Stimulated activated effector memory CD8-positive, alpha-beta T cell treated with anti-CD3 and anti-CD28 coated beads, Interleukin-12 subunit alpha, Interleukin-12 subunit beta, amount 100 ng/mL, for 72 hours (primary cell): ENCODE measurements around the gene RBFOX2.
"Not testable (repeated sequence)": the region's sequence is repeated elsewhere in the genome, so short reads cannot be mapped to it uniquely, and the experiment has no call there.

Experiments used
- ATAC-seq: fragments of 150-1000 bp; cut with Tn5 transposase; 2 replicates; pipeline ENCODE4 v1.10.0; 2021
- DNase-seq, 2 donors: peaks; one replicate each; pipeline ENCODE4 v3.0.0; 2021 to 2022; ENCODE audit warnings: low spot score in 2 of 2
- H3K27ac Mint-ChIP-seq: one replicate; pipeline ENCODE4 v1.8.0; 2022; ENCODE audit warnings: mild to moderate bottlenecking, mixed read lengths
- H3K36me3 Mint-ChIP-seq: one replicate; pipeline ENCODE4 v1.8.0; 2022; ENCODE audit warnings: mild to moderate bottlenecking, mixed read lengths
- H3K4me1 Mint-ChIP-seq: one replicate; pipeline ENCODE4 v1.8.0; 2022; ENCODE audit warnings: mixed read lengths
- H3K4me3 Mint-ChIP-seq: one replicate; pipeline ENCODE4 v1.8.0; 2022; ENCODE audit warnings: mild to moderate bottlenecking, mixed read lengths
- H3K9me3 Mint-ChIP-seq: one replicate; pipeline ENCODE4 v1.8.0; 2022; ENCODE audit warnings: mixed read lengths

RBFOX2 gene, protein sequence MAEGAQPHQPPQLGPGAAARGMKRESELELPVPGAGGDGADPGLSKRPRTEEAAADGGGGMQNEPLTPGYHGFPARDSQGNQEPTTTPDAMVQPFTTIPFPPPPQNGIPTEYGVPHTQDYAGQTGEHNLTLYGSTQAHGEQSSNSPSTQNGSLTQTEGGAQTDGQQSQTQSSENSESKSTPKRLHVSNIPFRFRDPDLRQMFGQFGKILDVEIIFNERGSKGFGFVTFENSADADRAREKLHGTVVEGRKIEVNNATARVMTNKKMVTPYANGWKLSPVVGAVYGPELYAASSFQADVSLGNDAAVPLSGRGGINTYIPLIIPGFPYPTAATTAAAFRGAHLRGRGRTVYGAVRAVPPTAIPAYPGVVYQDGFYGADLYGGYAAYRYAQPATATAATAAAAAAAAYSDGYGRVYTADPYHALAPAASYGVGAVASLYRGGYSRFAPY

DNA sequence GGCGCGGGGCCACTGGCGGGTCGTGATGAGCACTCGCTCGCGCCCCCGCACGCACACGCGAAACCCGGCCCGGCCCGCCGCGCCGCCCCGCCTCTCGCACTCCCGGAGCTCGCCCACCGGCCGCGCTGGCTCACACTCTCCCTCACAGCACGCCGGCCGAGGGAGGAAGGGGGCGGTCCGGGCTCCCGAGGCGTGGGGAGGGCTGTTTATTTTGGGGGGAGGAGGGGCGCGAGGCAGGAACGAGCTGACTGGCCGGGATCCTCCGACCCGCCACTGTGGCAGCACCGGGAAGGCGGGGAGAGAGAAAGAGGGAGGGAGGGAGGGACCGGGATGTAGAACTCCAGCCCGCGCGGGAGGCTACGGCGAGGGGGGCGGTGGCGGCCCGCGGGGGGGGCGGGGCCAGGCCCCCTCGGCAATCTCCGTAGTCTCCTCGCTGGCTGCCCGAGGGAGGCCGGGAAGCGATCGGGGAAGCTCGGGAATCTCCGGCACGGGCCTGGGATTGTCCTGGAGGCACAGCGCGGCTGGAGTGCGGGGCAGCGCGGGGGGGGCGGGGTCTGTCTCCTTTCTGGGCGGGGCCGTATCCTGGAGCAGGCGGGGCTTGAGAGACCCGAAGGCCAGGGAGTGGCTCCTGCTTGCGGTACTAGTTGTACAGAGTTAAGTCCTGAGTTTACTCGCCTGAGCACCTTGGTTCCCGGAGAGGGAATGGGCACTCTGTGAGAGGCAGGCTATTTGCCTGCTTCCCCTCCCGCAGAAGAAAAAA is at the start of gene RBFOX2:
Gene RBFOX2, minus strand, starts transcription at position 179 of the 760 bp plus-strand sequence. CDS start 399 bp downstream, outside the sequence.
- H3K4me3 Mint-ChIP-seq = peak within 1 kb of the TSS; percentile 72
- H3K9me3 Mint-ChIP-seq = no peaks in the 10 kb centered on the region
- peaks cover 18% of the 10 kb centered on the region for H3K4me1 Mint-ChIP-seq
- no peak within 1 kb of the TSS for H3K27ac Mint-ChIP-seq
- H3K36me3 Mint-ChIP-seq = no peaks in the 10 kb centered on the region
- DNase-seq (peak; percentile 60 to 81), ATAC-seq (peak; percentile 91)

DNA sequence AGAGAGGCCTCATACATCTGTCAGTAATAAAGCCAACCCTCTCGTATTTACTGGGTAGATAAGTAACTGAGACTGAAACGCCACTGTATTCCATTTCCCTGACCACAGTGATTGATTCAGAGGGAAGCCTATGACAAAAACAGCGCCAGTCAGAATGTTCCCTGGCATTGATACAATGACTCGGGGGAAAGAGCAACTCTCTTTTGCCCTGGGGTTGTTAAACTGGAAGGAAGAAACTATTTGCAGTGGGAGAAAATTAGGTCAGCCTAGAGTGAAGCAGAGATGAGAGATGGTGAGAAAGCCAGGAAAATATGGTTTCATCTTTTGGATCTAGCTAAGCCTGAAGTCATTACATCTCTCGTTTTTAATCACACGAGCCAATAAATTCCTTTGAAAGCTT is 48.6 kb upstream of the RBFOX2 start:
- DNase-seq = no peak
- H3K4me3 Mint-ChIP-seq = no peak overlapping the region
- no peaks in the 10 kb centered on the region for H3K9me3 Mint-ChIP-seq
- H3K36me3 Mint-ChIP-seq = no peaks in the 10 kb centered on the region
- peaks cover 6% of the 10 kb centered on the region for H3K4me1 Mint-ChIP-seq
- no peak for ATAC-seq
- H3K27ac Mint-ChIP-seq = no peak overlapping the region

DNA sequence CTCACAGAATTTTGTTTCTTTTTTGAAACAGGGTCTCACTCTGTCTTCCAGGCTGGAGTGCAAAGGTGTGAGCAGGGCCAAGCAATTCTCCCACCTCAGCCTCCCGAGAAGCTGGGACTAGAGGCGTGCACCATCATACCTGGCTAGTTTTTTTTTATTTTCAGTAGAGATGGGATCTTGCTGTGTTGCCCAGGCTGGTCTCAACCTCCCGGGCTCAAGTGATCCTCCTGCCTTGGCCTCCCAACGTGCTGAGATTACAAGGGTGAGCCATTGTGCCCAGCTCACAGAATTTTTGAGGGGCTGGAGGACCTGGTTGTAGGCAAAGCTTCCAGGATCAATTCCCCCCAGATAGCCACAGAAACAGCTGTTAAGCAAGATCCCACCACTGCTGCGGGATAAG is 47.1 kb upstream of the RBFOX2 start:
- Mint-ChIP-seq H3K9me3 (no peaks in the 10 kb centered on the region), H3K4me1 (peaks cover 6% of the 10 kb centered on the region), H3K36me3 (no peaks in the 10 kb centered on the region), H3K4me3 (no peak overlapping the region), H3K27ac (no peak overlapping the region)
- no peak for DNase-seq
- ATAC-seq = no peak

DNA sequence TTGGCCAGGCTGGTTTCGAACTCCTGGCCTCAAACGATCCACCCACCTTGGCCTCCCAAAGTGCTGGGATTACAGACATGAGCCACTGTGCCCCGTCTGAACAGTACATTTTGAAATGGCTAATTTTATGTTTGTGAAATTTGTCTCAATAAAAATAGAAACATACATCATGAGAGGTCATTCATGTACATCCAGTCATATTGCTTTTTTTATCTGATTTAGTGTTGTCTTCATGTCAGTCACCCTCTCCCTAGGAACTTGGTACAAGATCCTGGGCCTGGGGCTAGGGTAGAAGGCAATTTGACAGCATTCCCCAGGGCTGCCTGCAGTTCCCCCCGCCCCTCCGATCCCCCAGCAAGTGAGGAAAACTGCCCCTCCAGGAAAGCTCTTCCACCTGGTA is 46.6 kb upstream of the RBFOX2 start:
- Mint-ChIP-seq H3K36me3 (no peaks in the 10 kb centered on the region), H3K9me3 (no peaks in the 10 kb centered on the region), H3K4me3 (no peak overlapping the region), H3K27ac (no peak overlapping the region), H3K4me1 (peaks cover 6% of the 10 kb centered on the region)
- no peak for ATAC-seq
- no peak for DNase-seq

DNA sequence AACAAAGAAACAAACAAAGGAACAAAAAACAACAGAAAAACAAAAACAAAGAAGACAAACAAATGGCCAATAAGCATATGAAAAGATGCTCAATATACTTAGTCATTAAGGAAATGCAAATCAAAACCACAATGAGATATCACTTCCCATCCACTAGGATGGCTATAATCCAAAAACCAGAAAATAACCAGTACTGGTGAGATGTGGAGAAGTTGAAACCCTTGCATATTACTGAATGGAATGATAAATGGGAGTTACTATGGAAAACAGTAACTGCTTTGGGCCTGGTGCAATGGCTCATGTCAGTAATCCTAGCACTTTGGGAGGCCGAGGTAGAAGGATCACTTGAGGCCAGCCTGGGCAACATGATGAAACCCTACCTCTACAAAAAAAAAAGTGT is 44.9 kb upstream of the RBFOX2 start:
- Mint-ChIP-seq H3K9me3 (no peaks in the 10 kb centered on the region), H3K4me3 (no peak overlapping the region), H3K27ac (no peak overlapping the region), H3K36me3 (no peaks in the 10 kb centered on the region), H3K4me1 (no peaks in the 10 kb centered on the region)
- ATAC-seq (no peak), DNase-seq (no peak)

DNA sequence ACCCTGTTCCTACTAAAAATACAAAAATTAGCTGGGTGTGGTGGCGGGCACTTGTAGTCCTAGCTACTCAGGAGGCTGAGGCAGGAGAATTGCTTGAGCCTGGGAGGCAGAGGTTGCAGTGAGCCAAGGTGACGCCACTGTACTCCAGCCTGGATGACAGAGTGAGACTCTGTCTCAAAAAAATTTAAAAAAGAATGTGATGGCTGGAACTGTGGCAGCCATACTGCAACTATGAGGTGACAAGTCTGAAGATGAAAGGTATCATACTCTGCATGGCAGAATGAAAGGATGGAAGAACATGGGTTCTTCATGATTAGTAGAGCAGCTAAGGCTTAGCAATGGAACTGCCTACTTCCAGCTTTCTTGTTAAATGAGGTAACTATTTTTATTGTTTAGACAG is 42.0 kb upstream of the RBFOX2 start:
- not testable (repeated sequence) for H3K4me1 Mint-ChIP-seq, DNase-seq, H3K4me3 Mint-ChIP-seq, ATAC-seq, H3K27ac Mint-ChIP-seq, H3K36me3 Mint-ChIP-seq, H3K9me3 Mint-ChIP-seq

DNA sequence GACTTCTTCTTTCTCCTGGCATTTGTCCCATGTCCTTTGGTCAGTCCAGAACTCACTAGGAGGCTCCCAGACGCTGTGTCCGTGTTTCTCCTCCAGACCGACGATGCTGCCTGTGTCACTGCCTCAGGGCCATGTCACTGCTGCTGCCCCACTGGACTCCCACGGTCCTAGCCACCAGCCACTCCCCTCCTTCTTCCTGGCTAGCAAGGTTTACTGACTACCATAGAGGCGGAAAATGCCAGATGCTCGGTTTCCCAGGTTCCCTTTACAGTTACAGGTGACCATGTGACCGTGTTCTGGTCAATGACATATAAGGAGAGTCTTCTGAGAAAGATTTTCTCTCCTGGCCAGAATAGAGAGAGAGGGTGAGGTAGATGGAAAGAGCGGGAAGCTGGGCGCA is 40.7 kb upstream of the RBFOX2 start:
- H3K9me3 Mint-ChIP-seq = no peaks in the 10 kb centered on the region
- H3K27ac Mint-ChIP-seq = peak overlapping the region; percentile 43
- H3K36me3 Mint-ChIP-seq = no peaks in the 10 kb centered on the region
- no peak overlapping the region for H3K4me3 Mint-ChIP-seq
- H3K4me1 Mint-ChIP-seq = peaks cover 12% of the 10 kb centered on the region
- DNase-seq (no peak), ATAC-seq (no peak)

DNA sequence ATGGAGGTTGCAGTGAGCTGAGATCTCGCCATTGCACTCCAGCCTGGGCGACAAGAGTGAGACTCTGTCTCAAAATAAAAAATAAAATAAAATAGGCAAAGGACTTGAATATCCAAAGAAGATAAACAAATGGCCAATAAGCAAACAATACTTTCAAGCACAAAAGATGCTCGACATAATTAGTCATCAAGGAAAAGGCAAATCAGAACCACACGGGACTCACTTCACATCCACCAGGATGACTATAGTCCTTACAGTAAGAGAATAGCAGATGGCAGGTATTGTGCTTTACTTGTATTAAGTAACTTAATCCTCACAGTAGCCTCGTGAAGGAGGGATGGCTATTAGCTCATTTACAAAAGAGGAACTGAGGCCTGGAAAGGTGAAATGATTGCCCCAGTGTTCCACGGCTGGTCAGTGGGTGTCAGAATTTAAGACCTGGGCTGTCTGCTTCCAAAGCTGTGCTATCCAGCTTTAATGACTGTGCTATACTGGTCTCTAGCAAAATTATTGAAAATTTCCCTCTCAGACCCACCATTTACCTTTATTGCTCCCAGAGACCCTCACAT is 40.2 kb upstream of the RBFOX2 start:
- H3K4me1 Mint-ChIP-seq = peaks cover 12% of the 10 kb centered on the region
- no peak overlapping the region for H3K27ac Mint-ChIP-seq
- H3K4me3 Mint-ChIP-seq = no peak overlapping the region
- DNase-seq (no peak), ATAC-seq (no peak)
- H3K36me3 Mint-ChIP-seq = no peaks in the 10 kb centered on the region
- H3K9me3 Mint-ChIP-seq = no peaks in the 10 kb centered on the region

DNA sequence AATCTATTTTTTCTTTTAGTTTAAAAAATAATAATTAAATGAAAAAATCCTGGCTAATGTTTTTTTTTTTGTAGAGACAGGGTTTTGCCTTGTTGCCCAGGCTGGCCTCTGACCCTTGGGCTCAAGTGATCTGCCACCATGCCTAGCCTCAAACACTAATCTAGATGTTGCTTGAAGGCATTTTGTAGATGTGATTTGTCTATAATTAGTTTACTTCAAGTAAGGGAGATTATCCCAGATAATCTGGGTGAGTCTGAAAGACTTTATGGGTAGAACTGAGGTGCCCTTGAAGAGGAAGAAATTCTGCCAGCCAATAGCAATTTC is 38.6 kb upstream of the RBFOX2 start:
- ATAC-seq (no peak), DNase-seq (no peak)
- H3K27ac Mint-ChIP-seq = no peak overlapping the region
- H3K36me3 Mint-ChIP-seq = no peaks in the 10 kb centered on the region
- no peak overlapping the region for H3K4me3 Mint-ChIP-seq
- no peaks in the 10 kb centered on the region for H3K9me3 Mint-ChIP-seq
- peaks cover 12% of the 10 kb centered on the region for H3K4me1 Mint-ChIP-seq

DNA sequence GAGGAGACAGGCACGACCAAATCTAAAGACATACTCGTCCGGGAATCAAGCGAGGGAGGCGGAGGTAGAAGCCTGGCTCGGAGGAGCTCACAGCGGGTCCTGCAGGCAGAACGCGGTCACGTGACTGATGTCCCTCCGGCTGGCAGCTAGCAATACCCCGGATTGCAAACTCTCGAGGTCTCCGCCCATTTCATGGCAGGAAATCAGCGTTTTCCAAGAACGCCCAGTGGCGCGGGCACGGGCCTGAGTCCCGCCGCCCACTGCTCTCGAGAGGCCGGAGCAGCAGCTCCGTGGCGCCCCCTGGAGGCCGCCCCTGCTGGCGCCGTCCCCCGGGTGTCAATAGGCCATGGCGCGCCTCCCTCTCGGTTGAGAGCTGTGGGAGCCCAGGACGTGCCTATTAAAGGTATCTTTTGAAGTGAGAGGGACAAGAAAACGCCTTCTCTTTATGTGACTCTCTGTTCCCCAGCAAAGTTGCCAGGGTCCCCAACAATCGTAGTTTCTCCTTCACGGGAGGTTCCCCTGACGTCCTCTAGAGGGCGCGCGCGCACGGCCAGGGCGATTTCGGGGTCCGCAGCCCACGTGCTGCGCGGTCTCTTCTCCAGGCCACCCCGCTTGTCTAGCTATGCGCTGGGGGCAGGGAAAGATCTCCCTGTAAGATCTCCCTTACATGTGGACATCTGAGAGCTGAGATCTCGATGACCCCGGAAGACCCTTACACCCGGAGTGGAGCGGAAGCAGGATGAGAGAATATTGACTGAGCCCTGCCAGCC is 37.3 kb upstream of the RBFOX2 start:
- peak overlapping the region; percentile 91 for H3K27ac Mint-ChIP-seq
- H3K4me1 Mint-ChIP-seq = peaks cover 12% of the 10 kb centered on the region
- peak overlapping the region; percentile 80 for H3K4me3 Mint-ChIP-seq
- no peaks in the 10 kb centered on the region for H3K9me3 Mint-ChIP-seq
- DNase-seq (peak; percentile 76 to 88), ATAC-seq (peak; percentile 79)
- no peaks in the 10 kb centered on the region for H3K36me3 Mint-ChIP-seq

DNA sequence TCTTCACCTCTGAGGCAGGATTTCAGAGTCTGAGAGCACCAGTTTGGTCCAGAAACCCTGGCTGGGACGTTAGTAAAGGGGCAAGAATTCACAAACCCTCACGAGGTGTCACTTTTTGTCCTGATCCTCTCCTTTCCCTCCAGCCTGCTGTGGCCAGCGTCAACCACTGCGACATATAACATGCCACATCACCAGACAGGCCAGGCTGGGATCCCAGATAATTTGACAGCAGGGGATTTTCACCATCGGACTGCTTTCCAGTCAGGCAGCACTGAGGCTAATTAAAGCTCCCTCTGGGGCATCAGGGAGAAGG is 36.8 kb upstream of the RBFOX2 start:
- ATAC-seq = peak; percentile 14
- Mint-ChIP-seq H3K27ac (peak overlapping the region; percentile 91), H3K4me3 (peak overlapping the region; percentile 80), H3K4me1 (peaks cover 12% of the 10 kb centered on the region), H3K36me3 (no peaks in the 10 kb centered on the region), H3K9me3 (no peaks in the 10 kb centered on the region)
- no peak for DNase-seq

DNA sequence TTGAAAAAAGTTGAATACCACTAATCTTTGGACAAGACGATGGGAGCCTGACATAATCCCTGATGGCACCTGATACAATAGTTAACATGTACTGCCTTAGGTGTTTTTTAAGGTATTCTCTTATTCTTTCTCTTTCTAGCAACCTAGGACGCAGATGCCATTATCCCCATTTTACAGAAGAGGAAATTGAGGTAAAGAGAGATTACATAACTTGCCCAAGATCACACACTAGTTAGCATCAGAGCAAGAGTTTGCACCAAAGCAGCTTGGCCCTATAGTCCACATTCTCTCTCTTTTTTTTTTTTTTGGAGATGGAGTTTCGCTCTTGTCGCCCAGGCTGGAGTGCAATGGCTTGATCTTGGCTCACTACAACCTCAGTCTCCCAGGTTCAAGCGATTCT is 35.7 kb upstream of the RBFOX2 start:
- no peaks in the 10 kb centered on the region for H3K36me3 Mint-ChIP-seq
- DNase-seq = no peak
- H3K4me1 Mint-ChIP-seq = peaks cover 12% of the 10 kb centered on the region
- no peak overlapping the region for H3K4me3 Mint-ChIP-seq
- H3K9me3 Mint-ChIP-seq = no peaks in the 10 kb centered on the region
- no peak for ATAC-seq
- H3K27ac Mint-ChIP-seq = no peak overlapping the region

DNA sequence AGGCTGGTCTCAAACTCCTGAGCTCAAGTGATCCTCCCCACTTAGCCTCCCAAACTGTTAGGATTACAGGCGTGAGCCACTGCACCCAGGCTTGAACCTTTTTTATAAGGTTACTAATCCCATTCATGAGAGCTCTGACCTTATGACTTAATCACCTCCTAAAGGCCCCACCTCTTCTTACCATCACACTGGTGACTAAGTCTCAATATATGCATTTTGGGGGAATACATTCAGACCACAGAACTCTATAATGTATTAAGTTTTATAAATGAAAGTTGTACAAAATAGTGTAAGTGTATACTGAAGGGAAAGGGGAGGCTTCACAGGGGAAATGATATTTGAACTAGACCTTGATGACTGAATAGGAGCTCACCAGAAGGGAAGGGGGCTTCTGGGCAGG is 28.4 kb upstream of the RBFOX2 start:
- Mint-ChIP-seq H3K36me3 (no peaks in the 10 kb centered on the region), H3K9me3 (no peaks in the 10 kb centered on the region), H3K27ac (no peak overlapping the region), H3K4me3 (no peak overlapping the region), H3K4me1 (peaks cover 9% of the 10 kb centered on the region)
- no peak for ATAC-seq
- no peak for DNase-seq

DNA sequence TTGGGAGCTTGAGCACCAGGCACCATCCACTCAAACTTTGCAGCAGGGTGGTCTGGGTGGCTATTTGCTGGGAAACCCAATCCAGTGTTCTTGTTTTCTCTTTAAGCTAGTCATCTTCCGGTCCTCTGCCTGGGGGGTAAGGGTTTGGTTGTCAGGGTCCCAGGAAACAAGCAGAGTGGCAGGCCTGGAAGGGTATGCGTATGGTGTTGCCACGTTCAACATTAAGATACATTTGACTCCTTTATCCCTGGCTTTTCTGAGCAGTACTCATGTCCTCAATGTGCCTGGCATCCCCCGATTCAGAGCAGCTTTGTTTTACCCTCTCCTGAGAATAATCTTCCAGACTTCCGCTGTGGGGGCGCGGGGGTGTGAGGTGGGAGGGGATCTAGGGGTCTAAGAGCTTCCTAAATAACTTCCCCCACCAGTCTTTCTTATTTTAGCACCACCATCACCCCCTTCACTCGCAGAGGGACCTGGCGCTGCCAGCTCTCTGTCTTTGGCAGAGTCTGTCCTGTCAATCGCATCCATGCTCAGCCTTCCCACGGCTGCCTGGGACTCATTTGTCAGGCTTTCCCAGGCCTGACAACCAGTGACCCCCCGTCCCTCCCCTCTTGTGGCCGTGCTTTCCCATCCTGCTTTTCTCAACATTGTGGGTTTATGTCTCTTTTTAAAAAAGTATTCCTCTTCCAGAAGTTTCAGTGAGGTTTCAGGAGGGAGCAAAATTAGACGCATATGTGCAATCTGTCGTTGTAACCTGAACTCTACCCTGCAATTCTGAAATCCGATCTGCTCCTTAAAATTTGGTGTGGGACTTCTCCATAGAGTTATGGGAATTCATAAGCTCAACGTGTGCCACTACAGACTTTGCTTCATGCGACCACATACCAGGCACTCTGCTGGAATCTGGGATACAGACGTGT is 27.0 kb upstream of the RBFOX2 start:
- no peak overlapping the region for H3K4me3 Mint-ChIP-seq
- H3K36me3 Mint-ChIP-seq = no peaks in the 10 kb centered on the region
- no peak overlapping the region for H3K27ac Mint-ChIP-seq
- H3K4me1 Mint-ChIP-seq = peaks cover 9% of the 10 kb centered on the region
- no peaks in the 10 kb centered on the region for H3K9me3 Mint-ChIP-seq
- ATAC-seq (no peak), DNase-seq (no peak)
